Progenitor cell of endocrine pancreas (in vitro differentiated cells): ENCODE results near the gene TCL1A. TPM values are rescaled to one million over a fixed set of nuclear protein-coding genes. Genes with fewer than 3 reads are reported as not detected.
"Not testable (repeated sequence)": the region's sequence is repeated elsewhere in the genome, so short reads cannot be mapped to it uniquely, and the experiment has no call there.

Experiments
- DNase-seq: peaks from one replicate; pipeline ENCODE4 v3.0.0; 2021; ENCODE audit warnings: low spot score; ENCODE audit not compliant: unreplicated experiment
- H3K27ac Mint-ChIP-seq: 2 replicates; pipeline ENCODE4 v1.8.0; 2021; ENCODE audit warnings: mild to moderate bottlenecking, moderate library complexity, mixed read lengths
- H3K27me3 Mint-ChIP-seq: 2 replicates; pipeline ENCODE4 v1.8.0; 2021; ENCODE audit warnings: mixed read lengths
- H3K36me3 Mint-ChIP-seq: 2 replicates; pipeline ENCODE4 v1.8.0; 2022; ENCODE audit warnings: mixed read lengths; ENCODE audit not compliant: insufficient read depth
- H3K4me1 Mint-ChIP-seq: 2 replicates; pipeline ENCODE4 v1.8.0; 2021; ENCODE audit warnings: low read depth, mixed read lengths
- H3K4me3 Mint-ChIP-seq: 2 replicates; pipeline ENCODE4 v1.8.0; 2021; ENCODE audit warnings: low read depth, mild to moderate bottlenecking, moderate library complexity, mixed read lengths
- H3K9me3 Mint-ChIP-seq: 2 replicates; pipeline ENCODE4 v1.8.0; 2021; ENCODE audit warnings: low read depth, mixed read lengths
- CTCF ChIP-seq: fragments of 200-600 bp; sonication (generic); IDR thresholded peaks from one replicate; pipeline ENCODE4 v1.5.0; 2021; ENCODE audit warnings: antibody characterized with exemption, mild to moderate bottlenecking; ENCODE audit not compliant: unreplicated experiment
- total RNA-seq: library from RNA; stranded (reverse); gene quantifications from 2 replicates; pipeline ENCODE4 v1.2.1, GENCODE V29; 2021

Gene TCL1A
- total RNA-seq, 1 donor from 2014 or later = not detected

- no peak for TF ChIP-seq CTCF
- no peak for DNase-seq
- Mint-ChIP-seq H3K4me1 (no peaks in the 10 kb centered on the region), H3K9me3 (peaks cover 5% of the 10 kb centered on the region), H3K27me3 (peaks cover 18% of the 10 kb centered on the region), H3K4me3 (no peak overlapping the region), H3K36me3 (no peaks in the 10 kb centered on the region), H3K27ac (no peak overlapping the region)
Observed at GRCh38 chr14:95733212-95733611, 19.3 kb upstream of the TCL1A start.

- DNase-seq = no peak
- H3K4me3 Mint-ChIP-seq = no peak overlapping the region
- H3K27me3 Mint-ChIP-seq = peaks cover 21% of the 10 kb centered on the region
- no peaks in the 10 kb centered on the region for H3K4me1 Mint-ChIP-seq
- TF ChIP-seq CTCF = no peak
- H3K9me3 Mint-ChIP-seq = peaks cover 5% of the 10 kb centered on the region
- H3K27ac Mint-ChIP-seq = no peak overlapping the region
- no peaks in the 10 kb centered on the region for H3K36me3 Mint-ChIP-seq
Observed at GRCh38 chr14:95730126-95730525, 16.2 kb upstream of the TCL1A start.

- not testable (repeated sequence) for H3K36me3 Mint-ChIP-seq, H3K4me3 Mint-ChIP-seq, H3K27ac Mint-ChIP-seq
Observed at GRCh38 chr14:95729402-95730028, 15.6 kb upstream of the TCL1A start.

GRCh38 chr14:95727056-95727700 lies 13.3 kb upstream of the TCL1A start:
- Mint-ChIP-seq H3K27ac (no peak overlapping the region), H3K36me3 (no peaks in the 10 kb centered on the region), H3K9me3 (peaks cover 9% of the 10 kb centered on the region), H3K4me3 (no peak overlapping the region), H3K4me1 (no peaks in the 10 kb centered on the region), H3K27me3 (peaks cover 30% of the 10 kb centered on the region)
- no peak for DNase-seq
- TF ChIP-seq CTCF = no peak

More at GRCh38 chr14:95729402-95730028, 15.6 kb upstream of the TCL1A start:
- not testable (repeated sequence) for H3K4me1 Mint-ChIP-seq, DNase-seq, H3K9me3 Mint-ChIP-seq
- H3K27me3 Mint-ChIP-seq = peaks cover 23% of the 10 kb centered on the region

- DNase-seq = no peak
- no peak overlapping the region for H3K27ac Mint-ChIP-seq
- H3K27me3 Mint-ChIP-seq = peaks cover 31% of the 10 kb centered on the region
- no peak overlapping the region for H3K4me3 Mint-ChIP-seq
- peaks cover 3% of the 10 kb centered on the region for H3K4me1 Mint-ChIP-seq
- peaks cover 9% of the 10 kb centered on the region for H3K9me3 Mint-ChIP-seq
- TF ChIP-seq CTCF = no peak
- H3K36me3 Mint-ChIP-seq = no peaks in the 10 kb centered on the region
Observed at GRCh38 chr14:95725685-95726336, 11.9 kb upstream of the TCL1A start.
